Hepatocyte (in vitro differentiated cells): ENCODE data around the gene DELE1. TPM values are rescaled to one million over a fixed set of nuclear protein-coding genes. Genes with fewer than 3 reads are reported as not detected.

Experiments used
- DNase-seq: peaks from one replicate; pipeline ENCODE4 v3.0.0-alpha.2; 2016; ENCODE audit warnings: low spot score
- H2AFZ ChIP-seq: fragments of 200-600 bp; sonication (generic); 2 replicates; pipeline ENCODE4 v1.6.0; 2016; ENCODE audit warnings: antibody characterized with exemption, mild to moderate bottlenecking
- H3K27ac ChIP-seq: fragments of 200-600 bp; sonication (generic); 2 replicates; pipeline ENCODE4 v1.5.1; 2016; ENCODE audit warnings: mild to moderate bottlenecking
- H3K27me3 ChIP-seq: fragments of 200-600 bp; sonication (generic); 2 replicates; pipeline ENCODE4 v1.6.1; 2016
- H3K36me3 ChIP-seq: fragments of 200-600 bp; sonication (generic); replicated peaks from 2 replicates; pipeline ENCODE4 v1.5.1; 2016; ENCODE audit warnings: low read depth; ENCODE audit not compliant: insufficient read depth
- H3K4me1 ChIP-seq: fragments of 200-600 bp; sonication (generic); 2 replicates; pipeline ENCODE4 v1.5.1; 2016; ENCODE audit warnings: mild to moderate bottlenecking, moderate library complexity; ENCODE audit not compliant: insufficient read depth
- H3K4me2 ChIP-seq: fragments of 200-600 bp; sonication (generic); 2 replicates; pipeline ENCODE4 v1.6.0; 2016
- H3K4me3 ChIP-seq: fragments of 200-600 bp; sonication (generic); 2 replicates; pipeline ENCODE4 v1.5.1; 2016; ENCODE audit warnings: mild to moderate bottlenecking
- H3K79me2 ChIP-seq: fragments of 200-600 bp; sonication (generic); 2 replicates; pipeline ENCODE4 v1.6.0; 2017; ENCODE audit warnings: mild to moderate bottlenecking
- H3K9me2 ChIP-seq: fragments of 200-600 bp; sonication (generic); replicated peaks from 2 replicates; pipeline ENCODE4 v1.6.0; 2017; ENCODE audit warnings: mild to moderate bottlenecking; ENCODE audit not compliant: insufficient read depth
- H3K9me3 ChIP-seq: fragments of 200-600 bp; sonication (generic); 2 replicates; pipeline ENCODE4 v1.5.1; 2016; ENCODE audit warnings: low read depth, mild to moderate bottlenecking
- H4K20me1 ChIP-seq: fragments of 200-600 bp; sonication (generic); 2 replicates; pipeline ENCODE4 v1.6.0; 2016; ENCODE audit warnings: mild to moderate bottlenecking; ENCODE audit not compliant: insufficient read depth, poor library complexity, severe bottlenecking
- CTCF ChIP-seq: fragments of 200-600 bp; sonication (generic); IDR thresholded peaks from 2 replicates; pipeline ENCODE4 v1.5.1; 2016; ENCODE audit warnings: antibody characterized with exemption, mild to moderate bottlenecking; ENCODE audit not compliant: poor library complexity
- EZH2 ChIP-seq: fragments of 200-600 bp; sonication (generic); IDR thresholded peaks from 2 replicates; pipeline ENCODE4 v1.6.1; 2016; ENCODE audit warnings: antibody characterized with exemption, mild to moderate bottlenecking, borderline replicate concordance
- EZH2phosphoT487 ChIP-seq: fragments of 200-600 bp; sonication (generic); IDR thresholded peaks from one replicate; pipeline ENCODE4 v1.6.1; 2018; ENCODE audit warnings: antibody characterized with exemption, mild to moderate bottlenecking, low read depth, moderate library complexity; ENCODE audit not compliant: unreplicated experiment, severe bottlenecking
- WGBS: methylation state at CpG from one replicate; pipeline ENCODE4 v1.1.6; 2016; ENCODE audit warnings: low lambda C conversion rate; ENCODE audit errors: missing lambda C conversion rate; 5-methylcytosine and 5-hydroxymethylcytosine counted together
- polyA plus RNA-seq: library from polyadenylated mRNA; unstranded; fragments of >200 nt; fragmentation: Nextera tagmentation; extraction: Ambion mirVana; gene quantifications from 2 replicates; pipeline ENCODE4 v1.2.1, GENCODE V29; 2016
- total RNA-seq: library from RNA; depleted of rRNA; stranded (reverse); fragments of >200 nt; gene quantifications from 2 replicates; pipeline ENCODE4 v1.2.3, GENCODE V29; 2014

The DELE1 gene
- total and polyA plus RNA-seq, 2 experiments from 2014 or later = 32.6 to 62.0 TPM

- Histone ChIP-seq H3K27ac (no peak overlapping the region), H3K4me3 (no peak overlapping the region), H2AFZ (no peak overlapping the region), H3K36me3 (no peaks in the 10 kb centered on the region), H3K4me2 (no peak overlapping the region), H4K20me1 (no peaks in the 10 kb centered on the region), H3K9me3 (no peaks in the 10 kb centered on the region), H3K27me3 (no peaks in the 10 kb centered on the region), H3K79me2 (no peaks in the 10 kb centered on the region), H3K9me2 (no peaks in the 10 kb centered on the region), H3K4me1 (peaks cover 4% of the 10 kb centered on the region)
- TF ChIP-seq EZH2phosphoT487 = no peak
- no peak for TF ChIP-seq CTCF
- TF ChIP-seq EZH2 = no peak
- 84% methylated on average over 4 of the region's 4 CpGs for WGBS
- DNase-seq = no peak
These were observed 23.6 kb downstream of the DELE1 start for GRCh38 chr5:141947316-141947715.

- Histone ChIP-seq H3K36me3 (no peaks in the 10 kb centered on the region), H3K27me3 (no peaks in the 10 kb centered on the region), H3K9me2 (no peaks in the 10 kb centered on the region), H2AFZ (no peak overlapping the region), H3K4me2 (no peak overlapping the region), H3K79me2 (no peaks in the 10 kb centered on the region), H3K9me3 (no peaks in the 10 kb centered on the region), H3K4me1 (no peaks in the 10 kb centered on the region), H4K20me1 (no peaks in the 10 kb centered on the region), H3K27ac (no peak overlapping the region), H3K4me3 (no peak overlapping the region)
- 93% methylated on average over 2 of the region's 2 CpGs for WGBS
- TF ChIP-seq CTCF = no peak
- no peak for TF ChIP-seq EZH2
- no peak for TF ChIP-seq EZH2phosphoT487
- DNase-seq = no peak
These were observed 25.1 kb downstream of the DELE1 start for GRCh38 chr5:141948812-141949211.

GRCh38 chr5:141949511-141949910, 25.8 kb downstream of the DELE1 start:
- Histone ChIP-seq H3K4me3 (no peak overlapping the region), H4K20me1 (no peaks in the 10 kb centered on the region), H3K36me3 (no peaks in the 10 kb centered on the region), H3K27ac (no peak overlapping the region), H3K4me1 (no peaks in the 10 kb centered on the region), H3K27me3 (no peaks in the 10 kb centered on the region), H3K9me3 (no peaks in the 10 kb centered on the region), H2AFZ (no peak overlapping the region), H3K79me2 (no peaks in the 10 kb centered on the region), H3K9me2 (no peaks in the 10 kb centered on the region), H3K4me2 (no peak overlapping the region)
- no peak for TF ChIP-seq CTCF
- no peak for TF ChIP-seq EZH2
- no peak for TF ChIP-seq EZH2phosphoT487
- DNase-seq = no peak
- WGBS = 85% methylated on average over 2 of the region's 2 CpGs
